Bronchial epithelial cell (primary cell): ENCODE measurements around the gene ACADS. TPM values are rescaled to one million over a fixed set of nuclear protein-coding genes. Genes with fewer than 3 reads are reported as not detected.

Experiments
- DNase-seq: peaks from one replicate; pipeline ENCODE4 v3.0.0-alpha.2; 2010; ENCODE audit warnings: low read depth
- FAIRE-seq: peaks from 2 replicates; lab custom pipeline; 2011; peaks lifted over from hg19 to GRCh38; lab: Jason Lieb, UNC
- H3K27me3 ChIP-seq: 2 replicates; pipeline ENCODE4 v1.5.1; 2011; ENCODE audit warnings: low read length; ENCODE audit not compliant: control insufficient read depth, insufficient read depth
- H3K36me3 ChIP-seq: 2 replicates; pipeline ENCODE4 v1.5.1; 2011; ENCODE audit warnings: low read length; ENCODE audit not compliant: control insufficient read depth, insufficient read depth
- H3K4me3 ChIP-seq: 2 replicates; pipeline ENCODE4 v1.5.1; 2011; ENCODE audit warnings: mild to moderate bottlenecking, low read depth, low read length, control low read depth
- CTCF ChIP-seq: IDR thresholded peaks from 2 replicates; pipeline ENCODE4 v1.5.1; 2011; ENCODE audit warnings: mild to moderate bottlenecking, moderate library complexity, low read length, control low read depth, inconsistent platforms; ENCODE audit not compliant: insufficient read depth, severe bottlenecking
- total RNA-seq: library from RNA; depleted of rRNA; stranded (reverse); fragments of >200 nt; gene quantifications from 2 replicates; pipeline ENCODE4 v1.2.1, GENCODE V29; 2014

Gene ACADS
- total RNA-seq, 1 donor from 2014 or later, result 7.4 TPM

- no peak for FAIRE-seq
- Histone ChIP-seq H3K27me3 (no peaks in the 10 kb centered on the region), H3K4me3 (no peak overlapping the region), H3K36me3 (no peaks in the 10 kb centered on the region)
- no peak for DNase-seq
- TF ChIP-seq CTCF, result no peak
Measured at GRCh38 chr12:120685522-120685921, 40.1 kb upstream of the ACADS start.

GRCh38 chr12:120686151-120686689 lies 39.4 kb upstream of the ACADS start:
- no peak for TF ChIP-seq CTCF
- Histone ChIP-seq H3K27me3 (no peaks in the 10 kb centered on the region), H3K36me3 (no peaks in the 10 kb centered on the region), H3K4me3 (peak overlapping the region; percentile 75)
- FAIRE-seq (no peak), DNase-seq (peak; percentile 90)

- Histone ChIP-seq H3K36me3 (no peaks in the 10 kb centered on the region), H3K4me3 (peak within 1 kb of the TSS; percentile 75), H3K27me3 (no peaks in the 10 kb centered on the region)
- DNase-seq, result peak; percentile 82
- no peak for FAIRE-seq
- peak; percentile 13 for TF ChIP-seq CTCF
Measured at GRCh38 chr12:120686690-120687577, 38.7 kb upstream of the ACADS start, which contains the start of gene MLEC. MLEC (plus strand) TSS chr12:120687149; CDS start chr12:120687297, 148 bp downstream.

GRCh38 chr12:120687578-120688289 lies 37.9 kb upstream of the ACADS start:
- DNase-seq (no peak), FAIRE-seq (no peak)
- H3K4me3 ChIP-seq, result peak overlapping the region; percentile 75
- H3K27me3 ChIP-seq, result no peaks in the 10 kb centered on the region
- H3K36me3 ChIP-seq, result no peaks in the 10 kb centered on the region
- TF ChIP-seq CTCF, result no peak

- H3K4me3 ChIP-seq, result peak overlapping the region; percentile 75
- FAIRE-seq, result no peak
- H3K36me3 ChIP-seq, result peaks cover 1% of the 10 kb centered on the region
- TF ChIP-seq CTCF, result no peak
- H3K27me3 ChIP-seq, result no peaks in the 10 kb centered on the region
- peak; percentile 38 for DNase-seq
Measured at GRCh38 chr12:120688527-120689071, 37.0 kb upstream of the ACADS start.
